Breast epithelium (tissue), 3 donors: ENCODE measurements around the gene SNX25.

Experiments used
- CTCF ChIP-seq, 3 donors: fragments of 450-650 bp; IDR thresholded peaks; one replicate each; pipeline ENCODE4 v1.5.1; 2016 to 2017; ENCODE audit warnings: antibody characterized with exemption in 3 of 3, mild to moderate bottlenecking in 3 of 3, moderate library complexity in 3 of 3
- POLR2A ChIP-seq: fragments of 450-650 bp; IDR thresholded peaks from one replicate; pipeline ENCODE4 v1.6.1; 2016; ENCODE audit warnings: antibody characterized with exemption, mild to moderate bottlenecking, moderate library complexity
- POLR2AphosphoS5 ChIP-seq, 3 donors: sonication (generic); formaldehyde crosslinking; IDR thresholded peaks; one replicate each; pipeline ENCODE4 v1.6.1; 2017; ENCODE audit warnings: antibody characterized with exemption in 3 of 3

- peak in 1 of 3 donors; percentile 50 for TF ChIP-seq CTCF (IDR thresholded peaks at IDR 0.05)
- peak in 1 of 3 donors; percentile 35 for TF ChIP-seq POLR2AphosphoS5 (IDR thresholded peaks at IDR 0.05)
- no peak for TF ChIP-seq POLR2A
Measured at GRCh38 chr4:185396724-185397385, 187.5 kb downstream of the SNX25 start, which contains the start of gene ANKRD37.
